Stimulated activated CD4-positive, alpha-beta T cell treated with anti-CD3 and anti-CD28 coated beads, TNF-alpha, amount 100 ng/mL, for 1 hour (primary cell): Measurements from ENCODE around the gene GPA33.
A peak's percentile ranks its signal among the peaks of the same experiment; 100 is the strongest.

Experiments
- DNase-seq, 3 donors: peaks; one replicate each; pipeline ENCODE4 v3.0.0-alpha.2; 2020; ENCODE audit warnings: low read depth in 3 of 3, low spot score in 1 of 3

The GPA33 gene

GRCh38 chr1:167088746-167089417 lies 1.3 kb downstream of the GPA33 start:
- no peak for DNase-seq

DNA sequence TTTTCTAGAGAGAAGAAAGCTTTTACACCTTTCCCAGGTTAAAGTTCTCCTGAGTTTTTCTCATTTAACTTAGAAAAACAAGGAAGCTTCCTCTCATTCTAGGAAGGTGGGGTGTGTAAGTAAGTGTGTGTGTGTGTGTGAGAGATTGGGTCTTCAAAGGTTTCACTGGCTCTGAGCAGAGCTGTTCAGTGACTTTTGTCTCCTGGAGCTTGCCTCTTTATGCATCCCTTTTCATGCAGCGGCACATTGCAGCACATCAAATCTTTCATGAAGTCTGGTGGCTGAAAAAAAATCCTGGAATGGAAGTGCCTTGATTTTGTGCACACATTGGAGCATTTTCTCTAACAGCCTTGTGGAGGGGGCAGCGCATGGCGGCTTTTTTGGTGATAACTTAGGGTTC lies 3.4 kb downstream of the GPA33 start:
- DNase-seq = no peak

GRCh38 chr1:167086033-167086432 lies 4.1 kb downstream of the GPA33 start:
- DNase-seq = no peak

GRCh38 chr1:167084757-167085156 lies 5.4 kb downstream of the GPA33 start:
- DNase-seq = no peak

DNA sequence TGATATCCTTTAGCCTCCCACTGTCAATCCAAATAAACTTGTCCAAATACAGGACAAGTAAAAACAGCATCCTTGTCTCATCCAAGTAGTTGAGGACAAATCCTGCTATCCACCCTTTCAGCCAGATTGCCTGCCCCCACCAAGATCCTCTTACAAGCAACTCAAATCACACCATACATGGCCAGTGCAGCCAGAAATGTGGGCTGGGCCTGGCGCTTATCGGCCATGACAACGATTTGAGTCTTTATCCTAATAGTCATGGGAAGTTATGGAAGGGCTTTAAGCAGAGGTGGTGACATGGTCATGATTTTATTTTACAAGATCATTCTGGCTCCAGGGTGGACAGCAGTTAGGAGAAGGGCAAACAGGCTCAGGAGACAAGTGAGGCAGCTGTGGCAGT lies 6.3 kb downstream of the GPA33 start:
- DNase-seq = no peak

DNA sequence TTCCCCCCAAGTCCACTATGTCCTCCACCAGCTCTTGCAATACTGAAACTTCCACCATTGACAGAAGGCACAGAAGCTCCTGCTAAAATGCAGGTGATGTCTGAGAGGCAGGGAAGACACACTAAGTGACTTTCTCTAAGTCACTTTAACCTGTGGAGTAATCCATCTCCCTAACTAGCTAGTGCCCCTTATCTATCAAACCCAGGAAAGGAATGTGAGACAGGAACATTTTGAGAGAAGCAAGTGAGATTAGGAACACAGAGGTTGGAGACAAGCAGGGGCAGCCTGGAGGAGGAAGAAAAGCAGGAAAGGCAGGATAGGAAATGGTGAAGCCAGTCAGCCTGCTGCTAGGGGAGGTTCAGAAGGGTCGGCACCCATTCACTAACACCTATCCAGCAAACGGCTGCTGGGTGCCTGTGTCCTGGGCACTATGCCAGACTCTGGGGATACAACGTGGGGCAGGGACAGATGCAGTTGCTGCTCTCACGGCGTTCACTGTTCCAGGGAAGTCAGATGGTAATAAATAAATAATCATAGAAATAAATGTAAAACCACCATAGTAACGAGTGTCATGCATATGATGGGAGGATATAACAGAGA lies 7.0 kb downstream of the GPA33 start:
- DNase-seq = no peak

DNA sequence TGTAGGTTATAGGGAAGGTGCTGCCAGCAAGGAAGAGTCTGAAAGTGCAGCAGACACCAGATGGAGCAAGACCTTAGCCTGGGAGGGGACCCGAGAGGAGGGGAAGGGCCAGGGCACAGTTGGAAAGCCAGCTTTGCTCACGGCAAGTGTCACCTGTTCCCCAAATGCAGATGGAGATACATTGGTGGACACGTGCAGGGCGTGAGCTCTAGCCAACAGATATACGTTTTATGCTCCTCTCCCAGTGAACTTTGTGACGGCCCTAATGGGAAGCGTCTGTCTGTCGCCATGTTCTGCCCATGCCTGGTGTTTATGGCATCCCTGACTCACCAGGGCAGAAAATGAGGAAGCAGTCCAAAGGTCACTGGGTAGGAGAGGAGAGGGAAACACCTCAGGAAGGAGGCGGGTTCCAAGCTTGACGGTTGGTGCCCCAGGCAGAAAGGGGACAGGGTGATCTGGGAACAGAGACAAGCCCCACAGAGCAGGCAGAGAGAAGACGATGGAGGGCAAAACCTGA lies 7.6 kb downstream of the GPA33 start:
- no peak for DNase-seq

- no peak for DNase-seq
Observed at GRCh38 chr1:167081594-167082156, 8.5 kb downstream of the GPA33 start.

GRCh38 chr1:167077868-167078210 lies 12.3 kb downstream of the GPA33 start:
- no peak for DNase-seq

GRCh38 chr1:167077128-167077867 lies 12.9 kb downstream of the GPA33 start:
- DNase-seq = no peak

DNA sequence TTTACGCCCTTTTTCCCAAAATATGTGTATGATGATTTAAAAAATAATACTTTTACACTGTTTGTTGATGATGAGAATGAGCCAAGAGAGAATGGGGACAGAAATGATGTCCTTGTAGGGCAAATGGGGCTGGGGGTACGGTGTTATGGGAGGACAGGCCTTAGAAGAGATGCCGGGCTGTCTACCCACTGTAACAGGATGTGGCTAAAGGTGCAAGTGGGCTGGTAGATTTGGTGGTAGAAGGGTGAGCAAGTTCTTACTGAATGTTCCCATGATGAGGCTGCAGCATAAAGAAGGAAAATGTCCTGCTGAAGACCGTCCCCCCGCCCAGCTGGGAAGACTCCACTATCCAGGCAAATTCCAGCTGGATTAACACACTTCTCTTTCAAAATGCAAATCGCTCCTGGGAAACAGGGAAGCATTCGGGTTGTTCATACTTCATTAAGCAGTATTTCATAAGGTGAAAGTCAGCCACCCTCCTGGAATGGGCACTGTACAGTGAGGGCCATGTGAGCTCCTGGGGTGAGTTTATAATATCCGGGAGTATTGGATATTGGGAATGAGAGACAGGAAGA lies 14.0 kb downstream of the GPA33 start:
- no peak for DNase-seq

GRCh38 chr1:167071286-167071685 lies 18.9 kb downstream of the GPA33 start:
- no peak for DNase-seq

GRCh38 chr1:167068761-167069160 lies 21.4 kb downstream of the GPA33 start:
- no peak for DNase-seq

DNA sequence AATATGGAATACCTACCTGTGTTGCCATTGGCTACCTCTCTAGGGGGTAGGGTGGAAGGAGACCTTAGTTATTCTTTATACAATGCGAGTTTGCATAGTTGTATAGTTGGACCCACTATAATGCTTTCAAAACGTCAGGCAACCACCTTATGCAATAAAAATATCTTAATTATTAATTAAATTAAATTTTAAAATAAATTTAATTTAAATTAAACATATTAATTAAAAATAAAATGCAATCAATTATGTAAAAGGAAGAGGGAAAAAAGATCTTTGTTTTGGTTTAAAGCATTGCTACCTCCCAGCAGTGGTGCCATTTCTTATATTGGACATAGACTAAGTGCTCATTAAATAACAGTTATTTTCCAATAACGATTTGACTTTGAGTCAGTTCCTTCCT lies 22.3 kb downstream of the GPA33 start:
- DNase-seq = no peak

DNA sequence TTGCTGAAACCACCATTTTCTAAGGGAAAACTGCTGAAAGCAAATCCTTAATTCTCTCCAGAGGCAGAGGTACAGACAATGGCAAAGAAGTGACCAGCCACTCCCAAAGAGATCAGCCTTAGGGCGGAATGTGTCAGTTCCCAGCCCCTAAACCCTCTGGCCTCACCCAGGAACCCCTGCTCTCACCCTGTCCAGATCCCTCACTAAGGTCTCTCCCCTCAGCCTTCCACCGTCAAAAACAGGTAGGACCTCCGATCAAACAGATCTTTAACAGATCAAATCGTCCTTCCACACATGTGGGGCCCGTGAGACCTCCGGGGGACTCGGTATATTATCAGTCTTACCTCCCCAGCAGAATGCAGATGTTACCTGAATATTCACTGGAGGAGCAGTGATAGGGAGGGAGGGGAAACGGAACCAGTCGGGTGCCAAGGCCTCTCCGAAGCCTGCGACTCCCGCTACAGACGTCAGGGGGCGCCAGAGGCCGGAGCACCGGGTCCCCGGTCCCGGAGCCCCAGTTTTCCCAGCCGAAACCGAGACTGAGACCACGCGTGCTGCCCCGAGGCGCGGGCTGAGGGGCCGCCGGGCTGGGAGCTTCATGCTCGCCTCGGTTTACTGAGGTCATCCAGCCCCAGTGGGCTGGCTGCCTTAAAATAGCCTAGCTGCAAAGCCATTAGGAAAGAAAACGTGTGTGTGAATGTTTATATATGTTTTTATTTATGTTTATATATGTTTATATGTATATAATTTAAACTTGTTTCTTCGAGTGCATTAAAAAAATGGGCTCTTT lies 23.6 kb downstream of the GPA33 start:
- DNase-seq = peak; percentile 38 to 77 (median 66)

GRCh38 chr1:167065471-167065870 lies 24.7 kb downstream of the GPA33 start:
- no peak for DNase-seq

GRCh38 chr1:167064621-167065020 lies 25.6 kb downstream of the GPA33 start:
- DNase-seq = no peak

GRCh38 chr1:167061073-167061464 lies 29.1 kb downstream of the GPA33 start:
- DNase-seq = no peak

DNA sequence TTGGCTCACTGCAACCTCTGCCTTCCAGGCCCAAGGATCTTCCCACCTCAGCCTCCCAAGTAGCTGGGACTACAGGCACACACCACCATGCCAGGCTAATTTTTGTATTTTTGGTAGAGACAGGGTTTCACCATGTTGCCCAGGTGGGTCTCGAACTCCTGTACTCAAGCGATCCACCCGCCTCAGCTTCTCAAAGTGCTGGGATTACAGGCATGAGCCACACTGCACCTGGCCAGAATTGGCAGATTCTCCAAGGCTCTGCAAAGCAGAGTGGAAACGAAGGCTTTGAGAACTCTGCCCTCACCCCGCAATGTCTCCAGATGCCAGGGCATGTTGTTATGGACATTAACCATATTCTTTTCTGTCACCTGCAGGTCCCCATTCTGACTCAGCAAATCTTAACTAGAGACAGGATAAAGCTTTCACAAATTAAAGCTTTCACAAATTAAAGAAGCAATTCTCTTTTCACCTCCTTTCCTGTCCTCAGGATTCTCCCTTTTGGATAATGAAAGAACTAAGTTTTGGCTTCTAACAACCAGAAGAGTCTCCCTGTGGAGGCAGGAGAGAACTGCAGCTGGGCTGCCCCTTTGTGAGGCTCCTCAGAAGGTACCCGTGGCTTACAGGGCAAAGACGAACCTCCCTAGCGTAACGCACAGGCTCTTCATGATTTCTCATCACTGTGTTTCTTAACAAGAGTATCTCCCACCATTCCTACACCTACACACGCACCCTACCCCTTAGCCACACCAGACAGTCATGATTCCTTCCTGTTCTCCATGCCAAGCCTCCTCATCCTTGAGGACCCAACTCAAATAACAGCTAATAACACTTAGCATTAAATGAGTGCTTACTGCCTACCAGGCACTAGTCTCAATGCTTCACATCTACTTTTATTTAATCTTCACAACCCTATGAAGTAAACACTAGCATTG lies 29.8 kb downstream of the GPA33 start:
- DNase-seq = no peak

- DNase-seq = no peak
Observed at GRCh38 chr1:167059809-167060107, 30.4 kb downstream of the GPA33 start.
